Embryonic facial prominence (tissue), 1 donor: Measurements from ENCODE around the gene MAP2.
A peak's percentile ranks its signal among the peaks of the same experiment; 100 is the strongest.

Source experiments
- DNase-seq: peaks from one replicate; pipeline ENCODE4 v3.0.0-alpha.2; 2016; ENCODE audit errors: extremely low spot score

Gene MAP2, protein sequence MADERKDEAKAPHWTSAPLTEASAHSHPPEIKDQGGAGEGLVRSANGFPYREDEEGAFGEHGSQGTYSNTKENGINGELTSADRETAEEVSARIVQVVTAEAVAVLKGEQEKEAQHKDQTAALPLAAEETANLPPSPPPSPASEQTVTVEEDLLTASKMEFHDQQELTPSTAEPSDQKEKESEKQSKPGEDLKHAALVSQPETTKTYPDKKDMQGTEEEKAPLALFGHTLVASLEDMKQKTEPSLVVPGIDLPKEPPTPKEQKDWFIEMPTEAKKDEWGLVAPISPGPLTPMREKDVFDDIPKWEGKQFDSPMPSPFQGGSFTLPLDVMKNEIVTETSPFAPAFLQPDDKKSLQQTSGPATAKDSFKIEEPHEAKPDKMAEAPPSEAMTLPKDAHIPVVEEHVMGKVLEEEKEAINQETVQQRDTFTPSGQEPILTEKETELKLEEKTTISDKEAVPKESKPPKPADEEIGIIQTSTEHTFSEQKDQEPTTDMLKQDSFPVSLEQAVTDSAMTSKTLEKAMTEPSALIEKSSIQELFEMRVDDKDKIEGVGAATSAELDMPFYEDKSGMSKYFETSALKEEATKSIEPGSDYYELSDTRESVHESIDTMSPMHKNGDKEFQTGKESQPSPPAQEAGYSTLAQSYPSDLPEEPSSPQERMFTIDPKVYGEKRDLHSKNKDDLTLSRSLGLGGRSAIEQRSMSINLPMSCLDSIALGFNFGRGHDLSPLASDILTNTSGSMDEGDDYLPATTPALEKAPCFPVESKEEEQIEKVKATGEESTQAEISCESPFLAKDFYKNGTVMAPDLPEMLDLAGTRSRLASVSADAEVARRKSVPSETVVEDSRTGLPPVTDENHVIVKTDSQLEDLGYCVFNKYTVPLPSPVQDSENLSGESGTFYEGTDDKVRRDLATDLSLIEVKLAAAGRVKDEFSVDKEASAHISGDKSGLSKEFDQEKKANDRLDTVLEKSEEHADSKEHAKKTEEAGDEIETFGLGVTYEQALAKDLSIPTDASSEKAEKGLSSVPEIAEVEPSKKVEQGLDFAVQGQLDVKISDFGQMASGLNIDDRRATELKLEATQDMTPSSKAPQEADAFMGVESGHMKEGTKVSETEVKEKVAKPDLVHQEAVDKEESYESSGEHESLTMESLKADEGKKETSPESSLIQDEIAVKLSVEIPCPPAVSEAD (N-terminal part only)

DNA sequence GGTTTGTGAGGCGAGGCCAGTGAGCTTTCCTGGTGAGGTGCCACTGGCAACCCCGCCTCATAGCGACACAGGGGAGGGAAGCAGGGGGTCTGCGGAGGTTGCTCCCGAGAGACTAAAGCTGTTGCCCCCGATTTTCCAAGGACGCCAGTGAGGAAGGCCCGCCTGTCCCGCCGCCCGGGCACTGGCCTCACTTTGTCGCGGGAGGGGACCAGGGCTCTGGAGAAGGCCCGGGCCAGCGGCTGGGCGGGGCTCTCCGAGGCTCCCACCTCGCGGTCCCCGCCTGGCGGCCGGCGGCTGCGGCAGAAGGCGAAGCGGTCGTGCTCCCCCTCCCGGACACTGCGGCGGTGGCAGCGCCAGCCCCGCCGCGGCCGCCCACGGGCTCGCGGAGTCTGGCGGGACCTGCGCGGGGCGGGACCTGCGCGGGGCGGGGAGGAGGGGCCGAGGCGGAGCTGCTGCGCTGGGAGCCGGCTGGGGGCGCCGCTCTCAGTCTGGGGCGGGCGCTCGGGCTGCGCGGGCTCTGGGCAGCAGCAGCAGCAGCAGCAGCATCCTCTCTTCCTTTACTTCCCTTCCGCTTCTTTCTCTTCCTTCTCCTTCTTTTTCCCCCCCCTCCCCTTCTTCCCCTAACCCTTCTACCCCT, at the start of gene MAP2:
Gene MAP2, plus strand, starts transcription at position 486 of the 637 bp plus-strand sequence. CDS start 229,124 bp downstream, outside the sequence.
- peak; percentile 37 for DNase-seq

DNA sequence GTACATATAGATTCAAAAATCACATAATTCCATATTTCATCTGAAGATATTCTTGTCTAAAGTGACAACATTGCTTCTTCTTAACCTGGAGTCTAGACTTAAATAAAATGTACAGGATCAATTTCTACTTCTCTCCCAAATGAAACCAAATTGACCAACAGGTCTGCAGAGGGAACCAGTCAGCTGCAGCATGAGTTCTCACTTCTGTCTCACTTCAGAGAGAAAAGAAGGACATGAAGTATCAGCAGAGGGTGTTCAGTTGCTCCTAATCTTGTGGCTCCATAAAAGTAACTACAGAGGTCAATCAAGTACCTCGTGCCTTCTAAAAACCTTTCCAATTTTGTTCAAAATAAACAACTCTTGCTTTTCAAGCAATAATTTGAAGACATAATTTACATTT, 47.2 kb upstream of the MAP2 start:
- no peak for DNase-seq

DNA sequence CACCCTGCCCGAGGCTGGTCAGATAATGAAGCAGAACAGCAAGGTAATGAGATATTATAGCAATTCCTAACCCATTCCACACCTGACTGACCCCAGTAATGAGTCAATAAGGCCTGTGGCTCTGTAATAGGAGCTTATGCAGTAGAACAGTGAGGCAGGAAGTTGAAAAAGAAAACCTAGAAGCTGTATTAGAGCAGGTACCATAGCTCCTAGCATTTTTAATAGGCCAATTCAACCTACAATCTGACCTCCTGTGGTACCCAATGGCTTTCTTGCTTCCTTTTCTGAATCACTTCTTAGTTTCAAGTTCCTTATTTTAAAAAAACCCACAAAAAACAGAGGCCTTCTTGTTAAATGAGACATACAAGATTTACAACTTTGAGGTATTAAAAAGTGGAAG, 43.6 kb upstream of the MAP2 start:
- no peak for DNase-seq

DNA sequence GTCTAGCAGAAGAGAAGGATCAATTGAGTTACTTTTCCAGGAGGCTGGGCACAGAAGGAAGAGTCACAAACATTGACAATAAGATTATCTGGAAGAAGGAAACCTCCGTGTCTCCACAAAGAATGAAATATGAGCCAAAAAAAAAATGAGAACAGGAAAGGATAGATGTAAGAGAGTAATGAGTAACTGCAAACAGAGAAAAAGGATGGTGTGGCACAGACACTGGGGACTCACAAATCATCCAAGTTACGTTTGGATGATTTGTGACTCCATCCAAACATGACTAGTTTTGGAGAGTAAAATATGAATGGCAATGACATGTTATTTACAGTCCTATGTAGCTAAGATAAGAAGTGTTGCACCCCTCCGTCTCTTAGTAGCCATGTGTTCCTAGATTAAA, 42.8 kb upstream of the MAP2 start:
- DNase-seq = no peak

DNA sequence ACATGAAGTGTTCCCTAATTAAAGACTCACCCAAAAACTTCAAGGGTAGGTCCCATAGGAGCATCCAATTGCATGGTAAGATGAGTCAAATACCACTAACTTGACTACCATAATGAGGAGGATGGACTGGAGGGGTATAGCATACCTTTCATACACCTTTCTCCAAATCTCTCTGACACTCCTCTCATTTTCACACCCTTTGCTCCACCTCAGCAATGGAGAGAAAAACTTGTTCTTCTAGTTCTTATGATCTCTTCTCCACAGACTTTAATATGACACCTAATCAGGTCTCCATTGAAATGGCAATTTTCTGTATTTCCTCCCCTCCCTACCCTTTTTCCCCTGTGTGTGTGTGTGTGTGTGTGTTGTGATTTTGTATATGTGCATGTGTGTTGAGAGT, 41.1 kb upstream of the MAP2 start:
- DNase-seq = no peak

DNA sequence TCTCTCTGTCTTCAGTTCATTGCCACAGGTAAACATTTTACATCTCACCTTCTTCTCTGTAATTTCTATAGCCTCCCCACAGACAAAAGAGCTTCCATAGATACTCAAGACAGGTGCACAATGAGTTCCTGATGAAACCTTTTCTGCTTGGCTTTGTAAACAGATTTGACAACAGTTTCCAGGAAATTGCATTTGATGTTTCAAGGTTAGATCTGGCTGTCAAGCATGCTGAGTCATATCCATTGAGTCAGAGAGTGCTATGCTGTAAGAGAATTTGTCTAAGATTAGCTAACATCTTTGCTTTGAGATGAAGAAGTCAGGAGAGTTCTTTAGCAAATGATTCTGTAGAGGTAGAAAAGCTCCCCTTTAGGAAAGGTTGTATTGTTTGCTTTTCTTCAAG, 40.6 kb upstream of the MAP2 start:
- no peak for DNase-seq

- no peak for DNase-seq
Measured at GRCh38 chr2:209387389-209387788, 36.5 kb upstream of the MAP2 start.

DNA sequence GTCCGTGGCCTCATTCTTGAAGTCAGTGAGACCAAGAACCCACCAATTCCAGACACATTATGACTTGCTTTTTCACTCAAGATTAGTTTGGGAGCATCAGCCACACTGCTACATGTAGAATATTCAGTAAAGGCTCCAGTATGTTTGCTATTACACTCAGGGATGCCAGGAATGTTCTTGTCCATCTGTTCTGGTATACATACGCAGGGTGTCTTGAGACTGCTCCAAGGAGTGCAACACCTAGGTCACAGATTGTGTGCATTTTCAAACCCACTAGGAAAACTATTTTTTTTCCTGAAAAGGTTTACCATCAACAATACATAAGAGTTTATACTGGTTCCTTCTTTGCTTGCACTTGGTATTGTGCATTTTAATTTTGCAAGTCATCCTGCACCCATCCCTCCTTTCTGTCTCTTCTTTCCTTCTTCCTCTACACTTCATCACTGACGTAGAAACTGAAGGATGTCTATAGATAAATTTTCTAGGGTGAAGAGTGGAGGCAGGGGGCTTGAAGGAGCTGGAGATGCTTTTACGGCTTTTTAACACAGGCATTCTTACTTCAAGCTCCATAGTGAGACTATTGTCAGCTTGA, 35.3 kb upstream of the MAP2 start:
- no peak for DNase-seq

GRCh38 chr2:209389171-209389618, 34.7 kb upstream of the MAP2 start:
- DNase-seq = peak; percentile 37

DNA sequence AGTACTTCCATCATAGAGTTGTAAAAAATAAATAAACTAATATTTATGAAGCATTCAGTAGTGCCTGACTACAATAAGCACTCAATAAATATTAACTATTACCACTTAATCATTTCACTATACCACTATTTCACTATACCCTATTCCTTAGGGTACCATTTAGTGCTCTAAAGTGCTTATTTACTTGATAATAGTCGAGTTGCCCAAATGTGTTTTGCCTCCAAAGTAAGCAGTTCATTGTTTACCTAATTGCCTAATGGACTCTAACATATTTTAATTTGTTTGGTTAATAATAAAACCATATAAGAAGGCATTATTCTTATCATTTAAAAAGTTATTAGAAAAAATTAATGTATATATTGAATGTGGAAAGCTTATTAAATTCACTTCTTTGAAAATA, 33.0 kb upstream of the MAP2 start:
- no peak for DNase-seq

- DNase-seq = no peak
Measured at GRCh38 chr2:209391776-209392401, 32.0 kb upstream of the MAP2 start.

GRCh38 chr2:209395229-209395628, 28.6 kb upstream of the MAP2 start:
- no peak for DNase-seq

- DNase-seq = no peak
Measured at GRCh38 chr2:209395652-209396051, 28.2 kb upstream of the MAP2 start.

- no peak for DNase-seq
Measured at GRCh38 chr2:209398463-209398862, 25.4 kb upstream of the MAP2 start.

GRCh38 chr2:209401788-209402187, 22.1 kb upstream of the MAP2 start:
- DNase-seq = no peak

DNA sequence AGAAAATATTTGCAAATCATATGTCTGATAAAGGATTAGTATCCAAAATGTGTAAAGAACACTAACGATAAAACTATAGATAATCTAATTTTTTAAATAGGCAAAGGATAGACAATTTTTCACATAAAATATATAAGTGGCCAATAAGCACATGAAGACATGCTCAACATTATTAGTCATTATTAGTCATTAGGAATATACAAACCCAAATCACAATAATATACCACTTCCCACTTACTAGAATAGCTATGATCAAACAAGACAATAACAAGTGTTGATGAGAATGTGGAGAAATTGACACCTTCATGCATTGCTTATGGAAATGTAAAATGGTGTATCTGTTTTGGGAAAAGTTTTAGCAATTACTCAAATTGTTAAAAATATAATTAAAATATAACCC, 12.6 kb upstream of the MAP2 start:
- DNase-seq = no peak

- DNase-seq = no peak
Measured at GRCh38 chr2:209411718-209412117, 12.1 kb upstream of the MAP2 start.

DNA sequence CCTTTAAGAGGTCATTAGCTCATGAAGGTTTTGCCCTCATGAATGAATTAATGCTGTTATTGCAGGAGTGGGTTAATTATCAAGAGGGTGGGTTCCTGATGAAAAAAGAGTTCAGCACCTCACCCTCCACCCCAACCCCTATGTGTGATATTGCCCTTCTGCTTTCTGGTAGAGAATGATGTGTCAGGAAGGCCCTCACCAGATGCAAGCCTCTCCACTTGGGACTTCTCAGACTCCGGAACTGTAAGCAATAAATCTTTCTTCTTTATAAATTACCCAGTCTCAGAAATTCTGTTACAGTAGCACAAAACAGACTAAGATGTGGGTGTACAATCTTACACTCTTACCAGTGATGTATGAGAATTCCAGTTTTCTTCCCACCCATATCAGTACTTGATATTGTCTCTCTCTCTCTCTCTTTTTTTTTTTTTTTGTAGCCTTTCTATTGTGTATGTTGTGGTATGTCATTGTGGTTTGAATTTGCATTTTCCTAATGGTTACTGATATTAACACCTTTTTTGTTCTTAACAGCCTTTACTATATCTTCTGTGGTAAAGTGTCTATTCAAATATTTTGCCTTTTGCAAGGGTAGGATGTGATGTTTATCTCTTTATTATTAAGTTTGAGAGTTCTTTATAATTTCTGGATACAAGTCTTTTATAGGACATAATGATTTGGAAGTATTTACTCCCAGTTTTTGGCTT, 10.4 kb upstream of the MAP2 start:
- DNase-seq = no peak

- DNase-seq = no peak
Measured at GRCh38 chr2:209416913-209417312, 6.9 kb upstream of the MAP2 start.

- DNase-seq = no peak
Measured at GRCh38 chr2:209422191-209422754, 1.6 kb upstream of the MAP2 start.
